Esophagus muscularis mucosa (tissue), 4 donors: ENCODE results near the gene KLC3.

ENCODE experiments used
- CTCF ChIP-seq, 3 experiments: fragments of 200-600 bp in 2 of 3; fragments of 450-650 bp in 1 of 3; sonication (generic) in 2 of 3; IDR thresholded peaks; one replicate each; pipeline ENCODE4 v1.5.1; 2017 to 2019; ENCODE audit warnings: antibody characterized with exemption in 3 of 3, mild to moderate bottlenecking in 2 of 3, moderate library complexity in 1 of 3
- EP300 ChIP-seq: sonication (generic); formaldehyde crosslinking; IDR thresholded peaks from one replicate; pipeline ENCODE4 v1.6.1; 2017; ENCODE audit warnings: antibody characterized with exemption
- POLR2A ChIP-seq: fragments of 450-650 bp; IDR thresholded peaks from one replicate; pipeline ENCODE4 v1.6.1; 2017; ENCODE audit warnings: antibody characterized with exemption, moderate library complexity, mild to moderate bottlenecking, low read depth
- POLR2AphosphoS5 ChIP-seq, 2 donors: sonication (generic); formaldehyde crosslinking; IDR thresholded peaks; one replicate each; pipeline ENCODE4 v1.6.1; 2017; ENCODE audit warnings: antibody characterized with exemption in 2 of 2

- TF ChIP-seq POLR2AphosphoS5 (IDR thresholded peaks at IDR 0.05) (no peak), POLR2A (no peak), CTCF (IDR thresholded peaks at IDR 0.05) (no peak), EP300 (no peak)
Measured at GRCh38 chr19:45303269-45304060, 37.1 kb upstream of the KLC3 start.
